HG03039 (cell line): ENCODE measurements around the gene MPEG1.
A peak's percentile ranks its signal among the peaks of the same experiment; 100 is the strongest.

Experiments used
- ATAC-seq: cut with Tn5 transposase; IDR thresholded peaks from one replicate; pipeline ENCODE4 v1.9.1; 2021; ENCODE audit warnings: mild to moderate bottlenecking, moderate library complexity; ENCODE audit not compliant: unreplicated experiment

Gene MPEG1

GRCh38 chr11:59171508-59172322, 41.0 kb downstream of the MPEG1 start, which contains the start of gene DTX4:
TSS of gene DTX4 (plus strand) at chr11:59172132. CDS start at chr11:59172596, 464 bp downstream.
- ATAC-seq = peak; percentile 77

GRCh38 chr11:59164028-59164427, 48.7 kb downstream of the MPEG1 start:
- no peak for ATAC-seq
